Measurements from ENCODE around the gene NT5M.

The NT5M gene

DNA sequence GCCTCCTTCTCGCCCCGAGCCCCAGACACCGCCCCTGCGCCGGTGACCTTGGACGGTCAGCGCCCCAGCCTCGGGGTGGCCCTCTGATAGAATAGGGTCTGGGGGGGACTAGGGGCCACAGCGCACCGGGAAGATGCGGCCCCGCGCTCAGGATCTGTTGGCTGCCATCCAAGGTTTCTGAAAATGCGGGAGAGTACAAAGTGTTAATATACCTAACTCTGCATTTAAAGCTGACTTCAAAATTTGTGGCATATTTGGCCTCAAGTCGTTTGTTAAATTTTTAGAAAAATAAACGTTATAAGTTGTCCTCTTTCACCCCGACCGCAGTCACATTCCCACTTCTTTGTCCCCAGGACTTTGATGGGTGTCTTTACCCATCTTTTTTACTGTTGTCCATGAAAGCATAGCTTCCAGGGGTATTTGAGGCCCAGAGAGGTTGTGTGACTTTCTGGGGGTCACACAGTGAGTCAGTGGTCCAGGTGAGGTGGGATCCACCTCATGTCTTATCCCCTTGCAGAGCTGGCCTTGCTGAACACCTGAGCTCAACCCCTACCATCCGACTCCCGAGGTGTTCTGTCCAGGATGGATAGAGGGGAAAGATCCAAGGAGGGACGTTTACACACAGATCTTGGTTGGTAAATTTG lies 796 bp downstream of the NT5M start:
- DNase-seq (ENCODE audit: low spot score): no peak

DNA sequence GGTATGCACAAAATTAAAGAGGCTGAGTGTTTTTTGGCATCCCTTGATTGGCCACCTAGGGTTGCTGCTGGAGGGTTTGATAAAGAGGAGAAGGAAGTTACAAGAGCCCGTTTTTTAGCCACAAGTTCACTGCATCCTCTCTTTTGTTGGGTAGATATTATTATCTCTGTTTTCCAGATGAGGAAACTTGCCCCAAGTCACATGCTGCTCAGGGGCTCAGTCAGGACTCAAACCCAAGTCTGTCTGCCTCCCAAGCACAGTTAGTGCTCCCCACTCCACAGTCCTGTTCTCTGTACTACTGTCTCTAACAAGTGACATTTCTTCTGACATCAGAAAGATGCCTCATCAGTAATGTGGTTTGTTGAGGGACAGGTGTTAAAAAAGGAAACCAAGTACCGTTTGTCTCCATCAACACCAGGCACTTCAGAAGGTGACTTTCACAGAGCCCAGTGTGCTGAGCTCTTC lies 1.4 kb downstream of the NT5M start:
- no peak for DNase-seq (ENCODE audit: low spot score)

DNA sequence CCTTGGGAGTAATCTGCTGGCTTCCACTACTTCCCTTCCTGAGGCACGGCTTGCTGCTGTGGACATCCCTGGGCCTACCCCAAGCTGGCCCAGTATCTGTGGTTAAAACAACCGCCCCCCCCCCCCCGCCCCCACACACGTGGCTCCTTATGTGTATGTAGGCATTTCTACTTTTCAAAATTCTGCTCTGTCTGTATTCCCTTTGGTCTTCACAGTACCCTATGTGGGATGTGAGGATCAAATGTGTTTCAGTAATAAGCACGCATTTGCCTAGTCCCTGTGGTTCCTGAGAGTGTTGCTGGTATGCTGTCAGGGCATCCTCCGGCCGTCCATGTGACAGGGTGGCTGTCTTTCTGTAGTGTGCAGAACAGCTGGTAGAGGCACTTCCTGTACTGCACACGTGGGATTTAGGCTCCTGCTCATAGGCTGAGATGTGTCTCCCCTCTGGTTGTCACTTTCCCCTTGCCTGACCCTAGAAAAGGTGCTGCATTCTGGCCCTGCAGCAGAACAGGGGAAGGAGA lies 2.2 kb downstream of the NT5M start:
- no peak for DNase-seq (ENCODE audit: low spot score)

GRCh38 chr17:17309356-17309755 lies 6.2 kb downstream of the NT5M start:
- no peak for DNase-seq (ENCODE audit: low spot score)

DNA sequence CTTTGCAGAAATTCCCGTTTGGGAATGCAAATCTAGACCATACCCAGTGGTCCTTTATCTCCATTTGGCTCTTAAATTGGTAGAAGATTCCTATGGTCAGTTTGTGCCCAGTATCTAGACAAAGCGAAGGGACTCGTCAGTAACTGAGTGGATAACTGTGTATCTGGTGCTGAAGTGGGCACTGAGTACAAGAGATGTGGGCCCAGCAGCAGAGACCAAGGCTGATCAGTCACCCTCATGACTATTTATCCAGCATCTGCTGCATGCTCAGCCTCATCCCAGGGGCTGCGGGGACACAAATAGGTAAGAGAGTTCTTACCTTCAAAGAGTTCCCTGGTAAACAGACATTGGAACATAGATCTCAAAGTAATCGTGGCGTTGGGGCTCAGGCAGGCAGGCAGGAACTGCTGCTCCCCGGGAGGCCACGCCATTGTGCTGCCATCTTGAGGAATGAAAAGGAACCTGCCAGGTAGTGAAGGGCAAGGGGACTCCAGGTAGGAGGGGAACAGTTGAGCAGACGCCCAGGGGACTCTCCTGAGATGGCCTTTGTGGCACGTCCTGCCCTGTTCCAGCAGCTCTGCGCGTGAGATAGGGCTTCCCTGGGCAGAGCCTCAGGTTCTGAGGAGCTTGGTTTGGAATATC lies 10.3 kb downstream of the NT5M start:
- no peak for DNase-seq (ENCODE audit: low spot score)

DNA sequence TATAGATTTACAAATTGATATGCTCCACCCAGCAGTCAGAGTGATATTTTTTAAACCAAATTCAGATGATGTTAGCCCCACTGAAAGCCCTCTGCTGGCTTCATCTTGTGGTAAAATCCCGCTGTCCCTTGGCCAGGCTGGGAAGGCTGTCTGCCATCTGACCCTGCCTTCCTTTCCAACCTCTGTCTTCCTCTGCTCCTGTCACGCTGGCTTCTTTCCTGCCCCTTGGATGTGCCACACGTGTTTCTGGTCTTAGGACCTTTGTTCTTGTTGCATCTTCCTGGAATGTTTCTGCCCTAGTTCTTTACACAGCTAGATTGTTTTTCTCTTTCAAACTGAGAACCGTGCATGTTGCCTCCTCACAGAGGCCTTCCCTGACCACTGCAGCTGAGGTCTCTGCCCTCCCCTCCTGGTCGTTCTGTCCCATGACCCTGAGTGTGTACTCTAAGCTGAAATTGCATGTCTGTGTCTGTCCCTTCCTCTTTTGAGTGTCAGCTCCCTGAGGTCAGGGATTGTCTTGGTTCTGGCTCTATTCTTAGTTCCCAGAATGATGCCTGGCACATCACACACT lies 11.4 kb downstream of the NT5M start:
- no peak for DNase-seq (ENCODE audit: low spot score)

DNA sequence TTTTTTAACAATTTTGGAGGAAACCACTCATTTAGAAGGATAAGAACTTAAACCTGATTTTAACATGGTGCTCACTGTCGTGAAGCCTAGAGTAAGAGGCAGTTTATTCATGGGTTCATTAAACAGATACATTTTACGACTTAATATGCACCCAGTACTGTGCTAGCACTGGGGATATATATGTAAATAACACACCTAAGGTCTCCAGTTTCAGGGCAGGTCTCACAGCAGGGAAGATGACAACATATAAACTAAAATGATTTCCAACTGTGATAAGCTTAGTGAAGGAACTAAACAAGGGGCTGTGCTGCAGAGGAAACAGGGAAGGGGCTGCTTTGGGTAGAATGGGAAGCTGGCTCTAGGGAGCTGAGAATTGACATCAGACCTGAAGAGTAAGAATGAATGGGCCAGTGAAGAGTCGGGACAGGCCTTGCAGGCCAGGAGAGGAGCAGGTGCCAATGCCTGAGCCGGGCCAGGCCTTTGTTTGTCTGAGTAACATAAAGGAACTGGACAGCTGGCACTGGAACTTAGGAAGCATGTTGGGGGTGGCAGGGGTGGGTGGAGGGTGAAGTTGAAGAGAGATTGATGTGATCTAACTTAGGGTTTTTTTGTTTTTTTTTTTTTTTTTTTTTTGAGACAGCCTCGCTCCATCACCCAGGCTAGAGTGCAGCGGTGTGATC lies 12.1 kb downstream of the NT5M start:
- no peak for DNase-seq (ENCODE audit: low spot score)

- DNase-seq (ENCODE audit: low spot score): no peak
Observed at GRCh38 chr17:17320188-17320910, 17.2 kb downstream of the NT5M start.

- DNase-seq (ENCODE audit: low spot score): no peak
Observed at GRCh38 chr17:17320911-17321220, 17.7 kb downstream of the NT5M start.

- DNase-seq (ENCODE audit: low spot score): no peak
Observed at GRCh38 chr17:17321356-17322025, 18.3 kb downstream of the NT5M start.

DNA sequence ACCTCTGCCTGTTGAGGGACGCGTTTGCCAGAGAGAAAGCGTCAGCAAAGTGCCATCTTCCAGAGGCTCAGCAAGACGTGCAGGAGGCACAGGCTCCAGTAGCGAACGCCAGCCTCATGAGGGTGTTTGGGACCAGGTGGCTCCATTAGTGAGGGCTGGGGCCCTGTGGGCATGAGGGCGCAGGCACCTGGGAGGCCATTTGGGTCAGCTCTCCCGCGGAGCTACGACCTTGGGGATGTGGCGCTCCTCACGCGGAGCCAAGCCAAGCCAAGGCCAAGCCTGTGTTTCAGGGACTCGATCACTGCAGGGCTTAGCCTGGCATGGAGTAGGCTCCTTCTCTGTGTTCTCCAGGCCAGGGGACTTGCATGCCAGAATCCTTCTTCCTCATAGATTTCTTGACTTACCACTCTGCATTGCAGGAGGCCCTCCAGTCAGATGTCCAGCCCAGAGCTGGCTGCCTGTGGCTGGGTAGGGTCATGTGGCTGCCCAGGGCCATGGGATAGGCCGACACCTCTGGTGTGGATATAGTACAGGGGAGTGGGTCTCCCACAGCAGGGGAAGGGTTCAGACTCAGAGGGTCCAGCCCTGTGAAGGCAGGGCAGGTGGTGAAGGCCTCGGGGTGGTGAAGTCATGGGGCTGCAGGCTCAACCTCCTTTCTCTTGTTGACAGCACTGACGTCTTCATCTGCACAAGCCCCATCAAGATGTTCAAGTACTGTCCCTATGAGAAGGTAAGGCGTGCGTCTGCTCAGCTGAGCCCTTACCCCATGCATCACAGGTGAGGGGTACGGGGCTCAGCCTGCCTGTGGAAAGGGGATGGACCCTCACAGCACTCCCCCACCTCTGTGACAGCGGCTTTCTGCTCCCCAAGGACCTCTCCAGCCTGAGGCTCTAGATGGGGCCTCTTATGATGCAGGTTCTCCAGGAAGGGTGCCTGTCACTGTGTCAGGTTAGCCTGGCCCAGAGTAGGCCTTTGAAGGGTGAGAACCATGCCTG lies 19.6 kb downstream of the NT5M start:
- DNase-seq (ENCODE audit: low spot score): no peak

- no peak for DNase-seq (ENCODE audit: low spot score)
Observed at GRCh38 chr17:17324616-17325015, 21.4 kb downstream of the NT5M start.

- no peak for DNase-seq (ENCODE audit: low spot score)
Observed at GRCh38 chr17:17325228-17325627, 22.1 kb downstream of the NT5M start.

DNA sequence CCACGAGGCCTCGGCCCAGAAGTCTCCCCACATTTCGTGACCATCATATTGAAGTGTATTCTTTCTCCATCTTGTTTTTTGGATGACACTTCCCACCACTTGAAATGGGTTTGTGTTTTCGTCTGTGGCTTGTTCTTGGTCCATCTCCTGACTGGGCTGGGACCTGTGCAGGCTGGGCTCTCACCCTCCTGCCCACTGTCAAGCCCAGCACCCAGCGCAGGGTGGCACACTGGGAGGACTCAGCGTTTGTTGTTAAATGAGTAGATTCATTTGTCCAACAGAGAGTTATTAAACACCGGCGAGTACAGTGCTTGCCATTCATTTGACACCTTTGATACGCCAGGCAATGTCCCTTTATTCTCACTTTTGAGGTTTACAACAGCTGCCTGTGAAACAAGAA lies 22.6 kb downstream of the NT5M start:
- no peak for DNase-seq (ENCODE audit: low spot score)

DNA sequence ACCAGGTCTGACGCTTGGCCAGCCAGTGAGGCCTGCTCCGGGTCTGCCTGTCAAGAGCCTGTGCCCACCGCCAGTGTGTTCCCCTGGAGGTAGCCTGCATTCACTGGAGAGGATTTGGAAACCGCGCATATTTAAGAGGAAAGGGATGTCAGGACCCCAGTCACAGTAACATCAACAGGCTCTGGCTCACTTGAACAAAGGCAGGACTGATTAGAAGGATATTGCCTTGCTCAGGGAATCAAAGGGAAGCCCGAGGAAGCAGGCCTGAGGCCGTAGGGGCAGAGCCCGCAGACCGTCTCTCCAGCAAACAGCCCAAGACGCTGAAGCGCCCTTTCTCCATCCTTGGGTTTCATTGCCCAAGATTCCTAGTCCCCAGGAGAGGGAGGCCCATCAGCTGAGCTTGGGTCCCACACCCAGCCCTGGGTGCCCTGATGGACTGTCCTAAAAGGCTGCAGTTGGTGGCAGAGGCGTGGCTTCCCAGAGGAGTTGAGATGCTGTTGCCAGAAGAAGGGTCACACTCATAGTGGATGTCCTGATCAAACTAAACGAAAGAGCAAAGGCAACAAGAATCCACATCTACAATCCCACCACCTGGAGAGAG lies 23.2 kb downstream of the NT5M start:
- no peak for DNase-seq (ENCODE audit: low spot score)

DNA sequence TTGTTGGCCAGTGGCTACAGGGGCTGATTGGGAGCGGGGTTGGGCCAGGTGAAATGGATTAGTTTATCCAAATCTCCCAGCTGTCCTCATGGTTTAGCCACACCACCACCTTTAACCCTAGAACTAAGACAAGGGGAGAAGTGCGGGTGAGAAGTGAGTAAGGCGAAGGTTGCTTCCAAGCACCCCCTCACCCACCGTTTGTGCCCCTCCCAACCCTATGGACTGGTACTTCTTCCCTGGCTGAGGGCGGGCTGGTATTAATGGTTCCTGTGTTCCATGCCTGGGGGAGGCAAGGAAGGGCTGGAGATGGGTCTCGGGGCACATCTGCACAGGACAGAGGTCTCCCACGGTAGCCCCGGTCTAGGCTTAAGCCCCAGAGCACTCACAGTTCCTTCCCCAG lies 25.1 kb downstream of the NT5M start:
- no peak for DNase-seq (ENCODE audit: low spot score)

DNA sequence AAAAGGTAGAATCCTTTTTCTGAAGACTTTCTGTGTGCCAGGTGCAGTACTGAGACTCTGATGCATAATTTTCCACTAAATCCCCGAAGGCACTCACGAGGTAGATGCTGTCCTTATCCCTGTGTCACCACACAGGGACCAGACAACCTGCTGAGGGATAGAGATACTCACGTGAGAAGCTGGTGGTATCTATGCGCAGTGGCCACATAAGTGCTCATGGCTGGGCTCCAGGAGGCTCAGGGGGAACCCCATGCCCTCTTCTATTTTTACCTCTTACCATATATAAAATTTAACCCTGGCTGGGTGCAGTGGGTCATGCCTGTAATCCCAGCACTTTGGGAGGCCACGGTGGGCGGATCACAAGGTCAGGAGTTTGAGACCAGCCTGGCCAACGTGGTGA lies 38.3 kb downstream of the NT5M start:
- no peak for DNase-seq (ENCODE audit: low spot score)

GRCh38 chr17:17342242-17342945 lies 39.2 kb downstream of the NT5M start:
- DNase-seq (ENCODE audit: low spot score): no peak

- no peak for DNase-seq (ENCODE audit: low spot score)
Observed at GRCh38 chr17:17343160-17343735, 40.1 kb downstream of the NT5M start.

Measured in AG08396 (cell line).